ENCODE data around the gene AFM.

AFM gene

GRCh38 chr4:73439445-73439844, 42.1 kb upstream of the AFM start:
- DNase-seq (ENCODE audit: insufficient read length) (no peak), FAIRE-seq (no peak)
- TF ChIP-seq POLR2AphosphoS5 (IDR thresholded peaks at IDR 0.05; ENCODE audit: low read depth, low read length) (no peak), TAF1 (IDR thresholded peaks at IDR 0.05; ENCODE audit: borderline replicate concordance, low read depth, low read length) (no peak), POLR2A (IDR thresholded peaks at IDR 0.05; ENCODE audit: low read depth, low read length) (no peak)

- TF ChIP-seq POLR2AphosphoS5 (IDR thresholded peaks at IDR 0.05; ENCODE audit: low read depth, low read length) (no peak), POLR2A (IDR thresholded peaks at IDR 0.05; ENCODE audit: low read depth, low read length) (no peak), TAF1 (IDR thresholded peaks at IDR 0.05; ENCODE audit: borderline replicate concordance, low read depth, low read length) (no peak)
- no peak for FAIRE-seq
- no peak for DNase-seq (ENCODE audit: insufficient read length)
Measured at GRCh38 chr4:73439991-73440390, 41.6 kb upstream of the AFM start.

- no peak for DNase-seq (ENCODE audit: insufficient read length)
- FAIRE-seq = no peak
Measured at GRCh38 chr4:73440653-73441052, 40.9 kb upstream of the AFM start.

GRCh38 chr4:73442275-73442674, 39.3 kb upstream of the AFM start:
- DNase-seq (ENCODE audit: insufficient read length) (no peak), FAIRE-seq (no peak)
- no peak for TF ChIP-seq TAF1 (IDR thresholded peaks at IDR 0.05; ENCODE audit: borderline replicate concordance, low read depth, low read length)
- no peak for TF ChIP-seq POLR2A (IDR thresholded peaks at IDR 0.05; ENCODE audit: low read depth, low read length)
- no peak for TF ChIP-seq POLR2AphosphoS5 (IDR thresholded peaks at IDR 0.05; ENCODE audit: low read depth, low read length)

More at GRCh38 chr4:73440653-73441052, 40.9 kb upstream of the AFM start:
- TF ChIP-seq POLR2AphosphoS5 (IDR thresholded peaks at IDR 0.05; ENCODE audit: low read depth, low read length) = no peak
- TF ChIP-seq POLR2A (IDR thresholded peaks at IDR 0.05; ENCODE audit: low read depth, low read length) = no peak
- TF ChIP-seq TAF1 (IDR thresholded peaks at IDR 0.05; ENCODE audit: borderline replicate concordance, low read depth, low read length) = no peak

- TF ChIP-seq POLR2A (IDR thresholded peaks at IDR 0.05; ENCODE audit: low read depth, low read length) (no peak), TAF1 (IDR thresholded peaks at IDR 0.05; ENCODE audit: borderline replicate concordance, low read depth, low read length) (no peak), POLR2AphosphoS5 (IDR thresholded peaks at IDR 0.05; ENCODE audit: low read depth, low read length) (no peak)
- DNase-seq (ENCODE audit: insufficient read length) (no peak), FAIRE-seq (no peak)
Measured at GRCh38 chr4:73443224-73443623, 38.3 kb upstream of the AFM start.

- TF ChIP-seq POLR2AphosphoS5 (IDR thresholded peaks at IDR 0.05; ENCODE audit: low read depth, low read length) = no peak
- no peak for TF ChIP-seq TAF1 (IDR thresholded peaks at IDR 0.05; ENCODE audit: borderline replicate concordance, low read depth, low read length)
- no peak for TF ChIP-seq POLR2A (IDR thresholded peaks at IDR 0.05; ENCODE audit: low read depth, low read length)
- no peak for DNase-seq (ENCODE audit: insufficient read length)
- no peak for FAIRE-seq
Measured at GRCh38 chr4:73445383-73446335, 35.9 kb upstream of the AFM start.

GRCh38 chr4:73446336-73446938, 35.1 kb upstream of the AFM start:
- TF ChIP-seq TAF1 (IDR thresholded peaks at IDR 0.05; ENCODE audit: borderline replicate concordance, low read depth, low read length) (no peak), POLR2A (IDR thresholded peaks at IDR 0.05; ENCODE audit: low read depth, low read length) (no peak), POLR2AphosphoS5 (IDR thresholded peaks at IDR 0.05; ENCODE audit: low read depth, low read length) (no peak)
- DNase-seq (ENCODE audit: insufficient read length) (peak; percentile 12), FAIRE-seq (peak; percentile 82)

GRCh38 chr4:73447671-73448070, 33.9 kb upstream of the AFM start:
- TF ChIP-seq TAF1 (IDR thresholded peaks at IDR 0.05; ENCODE audit: borderline replicate concordance, low read depth, low read length) = no peak
- no peak for TF ChIP-seq POLR2A (IDR thresholded peaks at IDR 0.05; ENCODE audit: low read depth, low read length)
- TF ChIP-seq POLR2AphosphoS5 (IDR thresholded peaks at IDR 0.05; ENCODE audit: low read depth, low read length) = no peak
- no peak for DNase-seq (ENCODE audit: insufficient read length)
- no peak for FAIRE-seq

- DNase-seq (ENCODE audit: insufficient read length) (no peak), FAIRE-seq (no peak)
- TF ChIP-seq TAF1 (IDR thresholded peaks at IDR 0.05; ENCODE audit: borderline replicate concordance, low read depth, low read length) = no peak
- no peak for TF ChIP-seq POLR2A (IDR thresholded peaks at IDR 0.05; ENCODE audit: low read depth, low read length)
- no peak for TF ChIP-seq POLR2AphosphoS5 (IDR thresholded peaks at IDR 0.05; ENCODE audit: low read depth, low read length)
Measured at GRCh38 chr4:73448448-73449203, 32.9 kb upstream of the AFM start.

GRCh38 chr4:73450398-73451004, 31.0 kb upstream of the AFM start:
- DNase-seq (ENCODE audit: insufficient read length) (no peak), FAIRE-seq (no peak)
- TF ChIP-seq POLR2A (IDR thresholded peaks at IDR 0.05; ENCODE audit: low read depth, low read length) (no peak), POLR2AphosphoS5 (IDR thresholded peaks at IDR 0.05; ENCODE audit: low read depth, low read length) (no peak), TAF1 (IDR thresholded peaks at IDR 0.05; ENCODE audit: borderline replicate concordance, low read depth, low read length) (no peak)

GRCh38 chr4:73451404-73451803, 30.1 kb upstream of the AFM start:
- no peak for FAIRE-seq
- no peak for TF ChIP-seq TAF1 (IDR thresholded peaks at IDR 0.05; ENCODE audit: borderline replicate concordance, low read depth, low read length)
- no peak for DNase-seq (ENCODE audit: insufficient read length)
